Karpas-422 (cell line): Measurements from ENCODE around the gene TMEM169. TPM values are rescaled to one million over a fixed set of nuclear protein-coding genes. Genes with fewer than 3 reads are reported as not detected.

Experiments used
- DNase-seq: peaks from one replicate; pipeline ENCODE4 v3.0.0-alpha.2; 2015
- H2AFZ ChIP-seq: fragments of 200-600 bp; sonication (generic); 2 replicates; pipeline ENCODE4 v1.6.1; 2014; ENCODE audit warnings: antibody characterized with exemption, low read length, mixed read lengths
- H3K27ac ChIP-seq: fragments of 200-600 bp; sonication (generic); 2 replicates; pipeline ENCODE4 v1.5.1; 2014; ENCODE audit warnings: mild to moderate bottlenecking, low read length, moderate library complexity
- H3K27me3 ChIP-seq: fragments of 200-600 bp; sonication (generic); 2 replicates; pipeline ENCODE4 v1.6.1; 2014; ENCODE audit warnings: low read length, mixed read lengths
- H3K36me3 ChIP-seq: fragments of 200-600 bp; sonication (generic); 2 replicates; pipeline ENCODE4 v1.6.1; 2014; ENCODE audit warnings: low read length, mixed read lengths; ENCODE audit not compliant: insufficient read depth
- H3K4me1 ChIP-seq: fragments of 200-600 bp; sonication (generic); 2 replicates; pipeline ENCODE4 v1.6.1; 2014; ENCODE audit warnings: mild to moderate bottlenecking, low read length, mixed read lengths
- H3K4me2 ChIP-seq: fragments of 200-600 bp; sonication (generic); 2 replicates; pipeline ENCODE4 v1.6.1; 2014; ENCODE audit warnings: low read length, low read depth, mild to moderate bottlenecking; ENCODE audit not compliant: poor library complexity, severe bottlenecking
- H3K4me3 ChIP-seq: fragments of 200-600 bp; sonication (generic); 2 replicates; pipeline ENCODE4 v1.5.1; 2014; ENCODE audit warnings: mild to moderate bottlenecking, antibody characterized with exemption, low read length, mixed read lengths
- H3K79me2 ChIP-seq: fragments of 200-600 bp; sonication (generic); 2 replicates; pipeline ENCODE4 v1.6.1; 2014; ENCODE audit warnings: mild to moderate bottlenecking, low read length, mixed read lengths
- H3K9ac ChIP-seq: fragments of 200-600 bp; sonication (generic); 2 replicates; pipeline ENCODE4 v1.6.0; 2014; ENCODE audit warnings: low read length
- H3K9me2 ChIP-seq: fragments of 200-600 bp; sonication (generic), shearing (Covaris generic); replicated peaks from 2 replicates; pipeline ENCODE4 v1.6.0; 2014; ENCODE audit warnings: mild to moderate bottlenecking, low read length, moderate library complexity; ENCODE audit not compliant: insufficient read depth
- H3K9me3 ChIP-seq: fragments of 300-700, 200-600 bp; sonication (generic); 2 replicates; pipeline ENCODE4 v1.6.1; 2014; ENCODE audit warnings: low read length, mixed read lengths
- H4K20me1 ChIP-seq: fragments of 200-600 bp; sonication (generic); 2 replicates; pipeline ENCODE4 v1.6.1; 2014; ENCODE audit warnings: mild to moderate bottlenecking, antibody characterized with exemption, low read length, low read depth; ENCODE audit not compliant: insufficient read depth
- total RNA-seq: library from RNA; depleted of rRNA; stranded (reverse); fragments of >200 nt; shearing (Covaris generic); gene quantifications from 2 replicates; pipeline ENCODE4 v1.2.3, GENCODE V29; 2014; ENCODE audit warnings: low replicate concordance; rRNA removed

The TMEM169 gene
- not detected in 2 replicates for total RNA-seq

DNA sequence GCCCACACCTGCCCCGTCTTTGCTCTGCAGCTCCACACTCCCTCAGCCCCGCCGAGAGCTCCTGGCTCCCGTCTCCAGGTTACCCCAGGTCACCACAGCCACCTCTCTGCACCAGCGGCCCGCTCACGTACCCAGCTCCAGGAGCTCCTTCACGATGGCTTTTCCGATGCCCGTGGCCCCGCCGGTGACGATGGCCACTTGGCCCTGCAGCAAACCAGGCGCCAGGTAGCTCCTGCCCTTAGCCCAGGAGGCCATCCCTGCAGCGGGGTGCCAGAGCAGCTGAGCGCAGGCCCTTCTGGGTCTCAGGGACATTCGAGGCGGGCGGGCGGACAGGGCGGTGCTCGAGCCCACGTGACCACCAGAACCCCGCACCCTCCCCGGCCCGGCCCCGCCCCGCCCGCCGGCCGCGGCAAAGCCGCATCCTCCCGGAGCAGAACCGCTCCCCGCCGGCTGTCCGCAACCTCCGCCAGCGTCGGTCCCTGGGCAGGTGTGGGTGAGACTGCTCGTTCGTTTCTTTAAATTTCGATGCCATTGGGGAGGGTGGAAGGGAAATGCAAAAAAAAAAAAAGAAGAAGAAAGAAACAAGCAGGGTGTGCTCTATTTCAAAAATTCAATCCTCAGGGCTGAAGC, at the start of gene TMEM169, which contains the start of gene PECR:
Gene TMEM169, plus strand, starts transcription at position 433 of the 630 bp plus-strand sequence. CDS start 14,045 bp downstream, outside the sequence.
Gene PECR, minus strand, starts transcription at position 323 of the 630 bp plus-strand sequence. Its CDS starts 68 bp downstream, at position 255.
- Histone ChIP-seq H3K4me1 (no peaks in the 10 kb centered on the region), H3K27me3 (no peaks in the 10 kb centered on the region), H3K4me2 (peak within 1 kb of the TSS; percentile 45), H3K4me3 (peak within 1 kb of the TSS; percentile 51; the same call in 1 of the 2 replicates), H3K36me3 (no peaks in the 10 kb centered on the region), H4K20me1 (no peaks in the 10 kb centered on the region), H3K9me3 (no peaks in the 10 kb centered on the region), H2AFZ (peak within 1 kb of the TSS; percentile 28; the same call in 1 of the 2 replicates), H3K9ac (peak within 1 kb of the TSS; percentile 35), H3K9me2 (no peaks in the 10 kb centered on the region), H3K27ac (no peak within 1 kb of the TSS), H3K79me2 (no peaks in the 10 kb centered on the region)
- no peak for DNase-seq

DNA sequence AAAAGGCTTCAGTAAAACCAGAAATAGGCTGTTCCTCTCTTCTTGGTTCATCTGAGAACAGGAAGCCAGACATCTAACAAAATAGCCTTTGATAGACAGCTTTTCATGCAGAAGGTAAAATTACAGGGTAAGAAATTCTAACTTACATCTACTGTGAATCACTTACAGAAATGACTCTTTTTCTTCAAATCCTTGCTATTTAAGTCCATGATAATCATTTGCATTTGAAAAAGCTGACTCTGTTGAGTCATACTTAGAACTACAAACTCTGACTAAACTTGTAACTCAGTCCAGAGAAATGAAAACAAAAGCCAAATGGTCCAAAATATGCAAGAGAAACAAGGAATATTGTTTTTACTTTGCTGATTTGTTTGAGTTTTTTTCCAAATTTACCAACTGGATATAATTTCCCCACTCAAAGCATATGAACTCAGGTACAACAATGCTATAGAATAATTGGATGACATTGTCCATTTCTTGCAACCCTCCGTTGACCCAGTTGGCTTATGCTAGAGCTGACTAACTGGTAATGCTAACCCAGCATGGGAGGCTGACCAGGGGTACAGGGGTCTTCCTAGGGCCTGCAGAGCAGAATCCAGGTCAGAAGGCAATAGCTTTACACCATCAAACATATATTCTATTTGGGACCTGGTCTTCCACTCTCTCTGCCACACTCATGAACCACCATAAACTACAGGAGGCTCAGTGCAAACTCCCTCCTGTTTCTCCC, 49.6 kb upstream of the TMEM169 start:
- H4K20me1 ChIP-seq: no peaks in the 10 kb centered on the region
- no peaks in the 10 kb centered on the region for H3K9me3 ChIP-seq
- no peaks in the 10 kb centered on the region for H3K9me2 ChIP-seq
- peaks cover 3% of the 10 kb centered on the region; the same call in 1 of the 2 replicates for H3K4me1 ChIP-seq
- H2AFZ ChIP-seq: no peak overlapping the region
- H3K79me2 ChIP-seq: no peaks in the 10 kb centered on the region
- H3K27ac ChIP-seq: no peak overlapping the region
- no peaks in the 10 kb centered on the region for H3K36me3 ChIP-seq
- no peak overlapping the region for H3K9ac ChIP-seq
- no peak overlapping the region for H3K4me2 ChIP-seq
- no peak for DNase-seq
- H3K4me3 ChIP-seq: no peak overlapping the region
- no peaks in the 10 kb centered on the region for H3K27me3 ChIP-seq

DNA sequence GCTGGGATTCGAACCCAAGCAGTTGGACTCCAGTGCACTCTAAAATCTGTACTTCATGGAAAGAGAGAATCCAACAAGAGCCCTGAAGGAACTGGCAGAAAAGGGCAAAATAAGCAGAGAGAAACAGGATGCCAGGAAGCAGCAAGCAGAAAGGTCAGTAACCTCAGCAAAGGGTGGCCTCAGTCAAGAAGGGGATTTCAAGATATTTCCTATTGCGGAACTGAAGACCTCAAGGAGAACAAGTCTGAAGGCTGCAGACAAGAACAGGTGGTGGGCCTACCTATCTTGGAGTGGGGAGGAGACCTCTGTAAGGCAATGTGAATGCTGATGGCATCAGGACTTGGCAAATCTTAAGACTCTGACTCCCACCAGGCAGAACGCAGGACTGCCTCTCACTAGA, 48.3 kb upstream of the TMEM169 start:
- no peak overlapping the region for H3K9ac ChIP-seq
- H3K4me2 ChIP-seq: no peak overlapping the region
- no peak overlapping the region for H2AFZ ChIP-seq
- no peaks in the 10 kb centered on the region for H3K9me2 ChIP-seq
- no peak overlapping the region for H3K4me3 ChIP-seq
- DNase-seq: no peak
- H3K27me3 ChIP-seq: no peaks in the 10 kb centered on the region
- H3K79me2 ChIP-seq: no peaks in the 10 kb centered on the region
- no peak overlapping the region for H3K27ac ChIP-seq
- H3K4me1 ChIP-seq: peaks cover 3% of the 10 kb centered on the region; the same call in 1 of the 2 replicates
- H4K20me1 ChIP-seq: no peaks in the 10 kb centered on the region
- H3K9me3 ChIP-seq: no peaks in the 10 kb centered on the region
- no peaks in the 10 kb centered on the region for H3K36me3 ChIP-seq

- Histone ChIP-seq H3K9me3 (no peaks in the 10 kb centered on the region), H4K20me1 (no peaks in the 10 kb centered on the region), H3K27ac (no peak overlapping the region), H3K27me3 (no peaks in the 10 kb centered on the region), H2AFZ (no peak overlapping the region), H3K79me2 (no peaks in the 10 kb centered on the region), H3K36me3 (no peaks in the 10 kb centered on the region), H3K9ac (no peak overlapping the region), H3K4me3 (no peak overlapping the region), H3K9me2 (no peaks in the 10 kb centered on the region), H3K4me1 (peaks cover 3% of the 10 kb centered on the region; the same call in 1 of the 2 replicates), H3K4me2 (no peak overlapping the region)
- DNase-seq: peak; percentile 90
These were observed 47.7 kb upstream of the TMEM169 start for GRCh38 chr2:216034065-216034464.

DNA sequence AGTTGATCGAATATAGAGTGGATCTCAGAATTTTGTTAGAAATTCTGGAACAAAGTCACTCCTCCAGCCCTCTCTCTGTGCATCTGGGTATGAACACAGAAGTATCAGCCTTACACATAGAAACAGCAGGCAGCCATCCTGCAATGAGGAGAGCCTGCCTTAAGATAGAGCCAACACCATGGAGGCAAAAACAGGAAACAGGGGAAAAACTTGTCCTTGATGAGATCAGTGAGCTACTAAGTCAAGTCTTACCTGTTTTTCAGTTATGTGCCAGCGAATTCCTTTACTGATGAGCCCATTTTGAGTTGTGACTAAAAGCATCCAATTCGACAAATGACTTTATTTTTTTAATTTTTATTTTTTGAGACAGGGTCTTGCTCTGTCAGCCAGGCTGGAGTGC, 41.8 kb upstream of the TMEM169 start:
- no peaks in the 10 kb centered on the region for H3K9me2 ChIP-seq
- H3K36me3 ChIP-seq: no peaks in the 10 kb centered on the region
- no peak overlapping the region for H3K9ac ChIP-seq
- no peaks in the 10 kb centered on the region for H4K20me1 ChIP-seq
- no peak overlapping the region for H3K27ac ChIP-seq
- no peaks in the 10 kb centered on the region for H3K4me1 ChIP-seq
- H2AFZ ChIP-seq: no peak overlapping the region
- H3K27me3 ChIP-seq: no peaks in the 10 kb centered on the region
- H3K9me3 ChIP-seq: no peaks in the 10 kb centered on the region
- H3K79me2 ChIP-seq: no peaks in the 10 kb centered on the region
- H3K4me2 ChIP-seq: no peak overlapping the region
- DNase-seq: no peak
- H3K4me3 ChIP-seq: no peak overlapping the region

- no peaks in the 10 kb centered on the region for H3K27me3 ChIP-seq
- H3K4me1 ChIP-seq: no peaks in the 10 kb centered on the region
- H3K4me3 ChIP-seq: no peak overlapping the region
- H3K79me2 ChIP-seq: no peaks in the 10 kb centered on the region
- no peak overlapping the region for H3K9ac ChIP-seq
- no peak for DNase-seq
- no peaks in the 10 kb centered on the region for H3K9me2 ChIP-seq
- no peaks in the 10 kb centered on the region for H3K36me3 ChIP-seq
- no peak overlapping the region for H3K4me2 ChIP-seq
- H3K27ac ChIP-seq: no peak overlapping the region
- H4K20me1 ChIP-seq: no peaks in the 10 kb centered on the region
- no peak overlapping the region for H2AFZ ChIP-seq
- no peaks in the 10 kb centered on the region for H3K9me3 ChIP-seq
These were observed 40.3 kb upstream of the TMEM169 start for GRCh38 chr2:216041438-216041837.

GRCh38 chr2:216043949-216044348, 37.8 kb upstream of the TMEM169 start:
- Histone ChIP-seq H3K27ac (no peak overlapping the region), H3K9me2 (no peaks in the 10 kb centered on the region), H3K27me3 (no peaks in the 10 kb centered on the region), H2AFZ (no peak overlapping the region), H3K79me2 (no peaks in the 10 kb centered on the region), H3K9ac (no peak overlapping the region), H3K36me3 (no peaks in the 10 kb centered on the region), H3K4me2 (no peak overlapping the region), H3K4me1 (no peaks in the 10 kb centered on the region), H4K20me1 (no peaks in the 10 kb centered on the region), H3K9me3 (no peaks in the 10 kb centered on the region), H3K4me3 (no peak overlapping the region)
- no peak for DNase-seq

DNA sequence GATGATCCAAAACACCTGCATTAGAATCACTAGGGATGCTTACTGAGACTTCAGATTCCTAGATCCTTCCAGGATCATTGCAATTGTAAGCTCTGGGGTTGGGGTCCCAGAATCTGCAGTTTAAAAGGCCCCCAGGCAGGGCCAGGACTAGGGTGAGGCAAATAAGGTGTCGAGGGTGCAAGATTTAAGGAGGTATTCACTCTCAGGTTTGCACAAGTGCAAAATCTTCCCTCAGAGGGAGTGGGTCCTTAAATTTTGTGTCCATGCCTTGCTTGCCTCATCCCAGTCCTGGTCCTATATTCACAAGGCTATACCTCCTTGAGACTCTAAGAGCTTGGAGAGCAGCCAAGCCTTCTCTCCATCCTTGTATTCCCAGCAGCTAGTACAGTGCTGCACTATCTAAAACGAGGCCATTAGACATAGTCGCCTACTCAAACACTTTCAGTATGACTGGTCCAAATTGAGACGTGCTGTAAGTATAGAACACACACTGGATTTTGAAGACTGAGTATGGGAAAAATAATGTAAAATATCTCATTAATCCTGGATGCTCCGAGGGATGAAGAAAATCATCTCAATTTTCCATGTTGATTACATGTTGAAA, 36.7 kb upstream of the TMEM169 start:
- Histone ChIP-seq H4K20me1 (no peaks in the 10 kb centered on the region), H3K4me2 (no peak overlapping the region), H3K79me2 (no peaks in the 10 kb centered on the region), H3K27me3 (no peaks in the 10 kb centered on the region), H3K27ac (no peak overlapping the region), H2AFZ (no peak overlapping the region), H3K36me3 (no peaks in the 10 kb centered on the region), H3K9me2 (no peaks in the 10 kb centered on the region), H3K9me3 (no peaks in the 10 kb centered on the region), H3K4me1 (no peaks in the 10 kb centered on the region), H3K4me3 (no peak overlapping the region), H3K9ac (no peak overlapping the region)
- no peak for DNase-seq
